ENCODE results near the gene TMC2.

DNA sequence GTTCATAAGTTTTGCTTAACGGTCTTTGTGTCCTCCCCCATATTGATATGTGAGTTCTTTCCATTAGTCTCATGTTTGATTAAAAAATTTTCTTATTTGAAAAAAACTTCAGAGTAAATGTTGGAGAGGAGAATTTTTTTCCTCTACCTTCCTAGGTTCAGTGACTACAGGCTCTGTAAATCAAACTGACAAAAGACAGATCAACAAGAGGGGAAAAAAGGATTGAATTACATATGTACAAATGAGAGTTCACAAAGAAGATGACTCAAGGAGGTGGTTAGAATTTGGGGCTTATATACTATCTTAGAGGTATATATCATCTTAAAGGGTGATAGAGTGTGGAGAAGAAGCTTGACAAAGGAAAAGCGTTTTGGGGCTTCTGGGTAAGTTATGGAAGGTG is 5.6 kb downstream of the TMC2 start:
- TF ChIP-seq, protein P1, sequence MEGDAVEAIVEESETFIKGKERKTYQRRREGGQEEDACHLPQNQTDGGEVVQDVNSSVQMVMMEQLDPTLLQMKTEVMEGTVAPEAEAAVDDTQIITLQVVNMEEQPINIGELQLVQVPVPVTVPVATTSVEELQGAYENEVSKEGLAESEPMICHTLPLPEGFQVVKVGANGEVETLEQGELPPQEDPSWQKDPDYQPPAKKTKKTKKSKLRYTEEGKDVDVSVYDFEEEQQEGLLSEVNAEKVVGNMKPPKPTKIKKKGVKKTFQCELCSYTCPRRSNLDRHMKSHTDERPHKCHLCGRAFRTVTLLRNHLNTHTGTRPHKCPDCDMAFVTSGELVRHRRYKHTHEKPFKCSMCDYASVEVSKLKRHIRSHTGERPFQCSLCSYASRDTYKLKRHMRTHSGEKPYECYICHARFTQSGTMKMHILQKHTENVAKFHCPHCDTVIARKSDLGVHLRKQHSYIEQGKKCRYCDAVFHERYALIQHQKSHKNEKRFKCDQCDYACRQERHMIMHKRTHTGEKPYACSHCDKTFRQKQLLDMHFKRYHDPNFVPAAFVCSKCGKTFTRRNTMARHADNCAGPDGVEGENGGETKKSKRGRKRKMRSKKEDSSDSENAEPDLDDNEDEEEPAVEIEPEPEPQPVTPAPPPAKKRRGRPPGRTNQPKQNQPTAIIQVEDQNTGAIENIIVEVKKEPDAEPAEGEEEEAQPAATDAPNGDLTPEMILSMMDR (IDR thresholded peaks at IDR 0.05): no peak
- TF ChIP-seq EZH2phosphoT487 (IDR thresholded peaks at IDR 0.05) (no peak), EZH2 (IDR thresholded peaks at IDR 0.05) (no peak)

Data from neural progenitor cell (in vitro differentiated cells).